ENCODE results near the gene ANAPC15. TPM values are rescaled to one million over a fixed set of nuclear protein-coding genes. Genes with fewer than 3 reads are reported as not detected.

The ANAPC15 gene
- total and polyA plus RNA-seq, 2 donors (not counting 3 experiments of a cell fraction or from before 2014, with no cell fraction given), result 67.0 to 70.5 TPM

DNA sequence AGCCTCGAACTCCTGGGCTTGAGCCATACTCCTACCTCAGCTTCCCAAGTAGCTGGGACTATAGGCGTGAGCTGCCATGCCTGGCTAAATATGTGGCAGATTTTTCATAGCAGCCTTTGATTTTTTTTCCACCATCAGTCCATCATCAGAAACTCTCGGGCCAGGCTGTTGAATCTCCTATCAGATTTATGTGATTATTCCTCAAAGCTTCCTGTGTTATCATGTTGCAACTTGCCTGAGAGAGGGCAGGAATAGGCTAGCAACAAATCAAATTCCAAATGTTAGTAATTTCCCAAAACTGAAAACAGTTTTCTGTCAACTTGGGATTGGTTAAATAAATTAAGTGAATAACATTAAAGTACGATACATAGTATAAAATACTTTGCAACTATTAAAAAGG, 28.4 kb downstream of the ANAPC15 start:
- FAIRE-seq (no peak), DNase-seq (ENCODE audit: low read depth, low spot score) (no peak)
- no peaks in the 10 kb centered on the region for H3K27me3 ChIP-seq (ENCODE audit: control insufficient read depth in 2 of 2, insufficient read depth in 2 of 2, low read length in 2 of 2)
- intact Hi-C loops (cut with micrococcal nuclease) (no loop called here), dilution Hi-C loops (cut with MboI; ENCODE audit: extremely low pct_ligation_motif_present, low sequenced_read_pairs) (loop anchor here (10.0 kb wide), 1 partner anchor 59 kb away; no protein-coding TSS in a partner anchor)
- no peak overlapping the region for H3K4me3 ChIP-seq (replicated peaks in 1 of 3; ENCODE audit: insufficient read depth in 1 of 3, low read depth in 1 of 3, low read length in 3 of 3)
- TF ChIP-seq, protein P1, sequence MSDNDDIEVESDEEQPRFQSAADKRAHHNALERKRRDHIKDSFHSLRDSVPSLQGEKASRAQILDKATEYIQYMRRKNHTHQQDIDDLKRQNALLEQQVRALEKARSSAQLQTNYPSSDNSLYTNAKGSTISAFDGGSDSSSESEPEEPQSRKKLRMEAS (IDR thresholded peaks at IDR 0.05; ENCODE audit: insufficient read depth, insufficient read length), result no peak
- no peak for TF ChIP-seq MYC (IDR thresholded peaks at IDR 0.05; ENCODE audit: low read depth, low read length)
- no peak for TF ChIP-seq POLR2AphosphoS5 (IDR thresholded peaks at IDR 0.05; ENCODE audit: insufficient read depth, low read depth, low read length)
- TF ChIP-seq, protein P2, sequence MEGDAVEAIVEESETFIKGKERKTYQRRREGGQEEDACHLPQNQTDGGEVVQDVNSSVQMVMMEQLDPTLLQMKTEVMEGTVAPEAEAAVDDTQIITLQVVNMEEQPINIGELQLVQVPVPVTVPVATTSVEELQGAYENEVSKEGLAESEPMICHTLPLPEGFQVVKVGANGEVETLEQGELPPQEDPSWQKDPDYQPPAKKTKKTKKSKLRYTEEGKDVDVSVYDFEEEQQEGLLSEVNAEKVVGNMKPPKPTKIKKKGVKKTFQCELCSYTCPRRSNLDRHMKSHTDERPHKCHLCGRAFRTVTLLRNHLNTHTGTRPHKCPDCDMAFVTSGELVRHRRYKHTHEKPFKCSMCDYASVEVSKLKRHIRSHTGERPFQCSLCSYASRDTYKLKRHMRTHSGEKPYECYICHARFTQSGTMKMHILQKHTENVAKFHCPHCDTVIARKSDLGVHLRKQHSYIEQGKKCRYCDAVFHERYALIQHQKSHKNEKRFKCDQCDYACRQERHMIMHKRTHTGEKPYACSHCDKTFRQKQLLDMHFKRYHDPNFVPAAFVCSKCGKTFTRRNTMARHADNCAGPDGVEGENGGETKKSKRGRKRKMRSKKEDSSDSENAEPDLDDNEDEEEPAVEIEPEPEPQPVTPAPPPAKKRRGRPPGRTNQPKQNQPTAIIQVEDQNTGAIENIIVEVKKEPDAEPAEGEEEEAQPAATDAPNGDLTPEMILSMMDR (IDR thresholded peaks at IDR 0.05; ENCODE audit: extremely low read depth in 1 of 2, insufficient read depth in 1 of 2, low read depth in 1 of 2, low read length in 2 of 2), result no peak
- no peak for TF ChIP-seq POLR2A (IDR thresholded peaks at IDR 0.05; ENCODE audit: low read depth, low read length)
- TF ChIP-seq JUN (IDR thresholded peaks at IDR 0.05; ENCODE audit: borderline replicate concordance, insufficient read depth, insufficient read length, low read depth), result no peak
- TF ChIP-seq EZH2 (IDR thresholded peaks at IDR 0.05; ENCODE audit: borderline replicate concordance, low read depth, low read length, severe bottlenecking), result no peak
- TF ChIP-seq FOS (IDR thresholded peaks at IDR 0.05; ENCODE audit: borderline replicate concordance, insufficient read depth, low read length), result no peak
- TF ChIP-seq GATA2 (IDR thresholded peaks at IDR 0.05; ENCODE audit: insufficient read depth, insufficient read length, low read depth, low read length), result no peak
- H3K4me1 ChIP-seq (ENCODE audit: control insufficient read depth, extremely low read depth, insufficient read depth, low read length), result peaks cover 18% of the 10 kb centered on the region
- ChIA-PET POLR2A (interaction anchor here (0.8 kb wide), 1 partner anchor 44 kb away, joined by 3 read pairs; no protein-coding TSS in a partner anchor), CTCF (interaction anchor here (1.5 to 4.7 kb wide), 2 partner anchors 58 to 106 kb away, joined by 3 to 93 read pairs; no protein-coding TSS in a partner anchor)
- H3K4me2 ChIP-seq (ENCODE audit: insufficient read depth, low read length), result no peak overlapping the region
- H3K9me1 ChIP-seq (replicated peaks; ENCODE audit: control insufficient read depth, extremely low read depth, insufficient read depth, low read length), result no peaks in the 10 kb centered on the region
- H3K9me3 ChIP-seq (replicated peaks; ENCODE audit: control insufficient read depth, insufficient read depth, low read length), result no peaks in the 10 kb centered on the region
- H3K79me2 ChIP-seq (ENCODE audit: control insufficient read depth, insufficient read depth, low read length), result peaks cover 10% of the 10 kb centered on the region
- no peaks in the 10 kb centered on the region for H4K20me1 ChIP-seq (replicated peaks; ENCODE audit: control insufficient read depth, extremely low read depth, insufficient read depth, low read length)
- BruUV-seq (replicated peaks), result no TSS peak
- H2AFZ ChIP-seq (ENCODE audit: low read depth, low read length), result no peak overlapping the region
- H3K27ac ChIP-seq (ENCODE audit: insufficient read depth, low read depth, low read length), result no peak overlapping the region
- H3K36me3 ChIP-seq (ENCODE audit: control insufficient read depth in 2 of 2, extremely low read depth in 1 of 2, insufficient read depth in 2 of 2, low read length in 2 of 2), result no peaks in the 10 kb centered on the region
- no peak overlapping the region for H3K9ac ChIP-seq (replicated peaks; ENCODE audit: extremely low read depth, insufficient read depth, low read length)

Data from endothelial cell of umbilical vein (primary cell).